HG03175 (cell line): Measurements from ENCODE around the gene SLC22A23.
A peak's percentile ranks its signal among the peaks of the same experiment; 100 is the strongest.

Experiments used
- ATAC-seq: cut with Tn5 transposase; IDR thresholded peaks from one replicate; pipeline ENCODE4 v1.9.1; 2021; ENCODE audit warnings: mild to moderate bottlenecking, moderate library complexity; ENCODE audit not compliant: unreplicated experiment

SLC22A23 gene

GRCh38 chr6:3473773-3474172 is 16.9 kb upstream of the SLC22A23 start:
- ATAC-seq = no peak

DNA sequence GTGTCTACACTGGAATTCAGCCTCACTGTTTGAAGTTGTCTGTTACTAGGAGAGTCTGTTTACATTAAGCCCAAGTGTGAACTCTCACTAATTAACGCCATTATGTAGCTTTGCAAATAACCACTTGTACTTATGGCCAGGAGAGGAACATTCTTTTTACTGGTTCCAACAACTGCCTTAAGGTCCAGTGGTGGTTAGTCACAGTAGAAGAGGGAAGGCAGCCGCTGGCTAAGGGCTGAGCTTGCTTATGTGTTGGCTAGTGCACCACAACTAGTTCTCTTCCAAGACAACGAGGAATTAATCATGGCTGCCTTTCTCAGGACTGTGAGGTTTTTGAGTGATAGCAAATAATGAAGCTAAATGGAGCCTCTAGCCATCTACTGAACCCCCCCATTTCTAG is 14.9 kb upstream of the SLC22A23 start:
- ATAC-seq = no peak

DNA sequence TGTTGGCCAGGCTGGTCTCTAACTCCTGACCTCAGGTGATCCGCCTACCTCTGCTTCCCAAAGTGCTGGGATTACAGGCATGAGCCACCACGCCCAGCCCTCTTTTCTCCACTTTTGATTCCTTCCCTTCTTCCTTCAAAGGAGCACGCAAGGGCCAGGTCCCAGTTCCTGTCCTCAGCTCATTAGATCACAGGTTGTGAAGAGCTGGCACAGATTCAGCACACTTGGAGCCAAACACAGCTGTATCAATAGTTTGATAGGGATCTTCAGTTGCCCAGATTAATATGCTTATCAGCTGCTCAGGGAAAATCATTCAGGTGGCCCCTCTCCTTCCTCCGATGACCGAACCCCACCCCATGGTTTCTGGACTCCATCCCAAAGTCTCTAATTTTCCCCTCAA is 14.4 kb upstream of the SLC22A23 start:
- no peak for ATAC-seq

DNA sequence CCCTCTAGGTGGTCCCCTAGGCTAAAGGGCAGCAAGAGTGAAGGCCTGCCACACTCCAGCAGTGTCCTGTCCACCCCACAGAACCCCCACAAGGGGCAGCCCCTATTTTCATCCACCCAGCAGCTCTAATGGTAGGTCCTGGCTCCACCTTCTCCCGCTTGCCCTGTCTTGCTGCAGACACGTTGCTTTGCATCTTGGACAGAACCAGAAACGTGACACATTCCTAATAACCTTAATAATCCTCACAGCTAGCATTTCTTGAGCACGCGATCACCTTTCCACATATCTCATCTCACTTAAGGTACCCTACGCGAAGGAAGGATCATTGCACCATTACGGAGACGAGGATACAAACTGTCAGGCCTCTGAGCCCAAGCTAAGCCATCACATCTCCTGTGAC is 11.7 kb upstream of the SLC22A23 start:
- no peak for ATAC-seq

GRCh38 chr6:3467996-3468395 is 11.1 kb upstream of the SLC22A23 start:
- no peak for ATAC-seq

DNA sequence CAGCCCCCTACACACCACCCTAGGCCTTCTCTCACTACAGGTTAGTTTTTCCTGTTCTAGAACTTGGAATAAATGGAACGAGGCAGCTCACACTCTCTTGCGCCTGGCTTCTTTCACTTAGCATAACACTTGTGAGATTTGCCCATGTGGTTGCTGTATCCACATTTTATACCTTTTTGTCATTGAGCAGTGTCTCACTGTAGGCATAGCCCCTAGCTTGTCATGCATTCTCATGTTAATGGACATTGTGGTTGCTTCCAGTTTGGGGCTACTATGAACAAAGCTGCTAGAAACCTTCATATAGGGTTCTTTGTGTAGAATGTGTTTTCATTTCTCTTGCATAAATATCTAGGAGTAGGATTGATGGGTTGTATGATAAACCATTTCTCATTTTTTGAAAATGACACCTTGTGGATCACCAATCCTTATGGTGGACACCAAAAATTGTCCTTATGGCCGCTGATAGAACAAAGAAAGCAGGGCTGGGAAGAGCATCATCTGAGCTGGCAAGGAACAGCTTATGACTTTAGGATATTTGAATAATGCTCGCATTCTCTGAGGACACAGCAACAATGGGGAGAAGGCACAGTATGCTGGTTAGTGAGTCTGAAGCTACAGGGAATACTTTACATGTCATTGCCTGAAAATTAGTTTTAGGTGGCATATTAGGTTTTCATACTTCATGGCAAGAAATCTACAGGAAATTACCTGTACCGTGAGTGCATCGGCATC is 9.8 kb upstream of the SLC22A23 start:
- no peak for ATAC-seq

DNA sequence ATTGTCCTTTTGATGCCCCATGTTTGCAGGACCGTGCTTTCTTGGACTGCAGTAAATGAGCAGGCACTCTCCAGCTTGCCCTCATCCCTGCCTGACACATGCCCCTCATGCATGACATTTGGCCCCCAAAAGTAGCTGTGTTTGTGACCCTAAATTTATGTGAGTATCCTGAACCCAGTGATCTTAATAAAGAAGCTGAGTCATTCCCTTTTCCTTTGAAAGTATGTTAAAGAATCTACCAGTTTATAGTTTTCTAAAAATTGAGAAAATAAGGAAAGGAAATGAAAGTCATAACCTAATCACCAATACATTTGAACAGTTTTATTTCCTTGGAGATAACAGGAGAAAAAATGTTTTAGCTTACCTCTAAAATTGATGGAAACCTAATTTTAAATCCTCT is 3.4 kb upstream of the SLC22A23 start:
- no peak for ATAC-seq

DNA sequence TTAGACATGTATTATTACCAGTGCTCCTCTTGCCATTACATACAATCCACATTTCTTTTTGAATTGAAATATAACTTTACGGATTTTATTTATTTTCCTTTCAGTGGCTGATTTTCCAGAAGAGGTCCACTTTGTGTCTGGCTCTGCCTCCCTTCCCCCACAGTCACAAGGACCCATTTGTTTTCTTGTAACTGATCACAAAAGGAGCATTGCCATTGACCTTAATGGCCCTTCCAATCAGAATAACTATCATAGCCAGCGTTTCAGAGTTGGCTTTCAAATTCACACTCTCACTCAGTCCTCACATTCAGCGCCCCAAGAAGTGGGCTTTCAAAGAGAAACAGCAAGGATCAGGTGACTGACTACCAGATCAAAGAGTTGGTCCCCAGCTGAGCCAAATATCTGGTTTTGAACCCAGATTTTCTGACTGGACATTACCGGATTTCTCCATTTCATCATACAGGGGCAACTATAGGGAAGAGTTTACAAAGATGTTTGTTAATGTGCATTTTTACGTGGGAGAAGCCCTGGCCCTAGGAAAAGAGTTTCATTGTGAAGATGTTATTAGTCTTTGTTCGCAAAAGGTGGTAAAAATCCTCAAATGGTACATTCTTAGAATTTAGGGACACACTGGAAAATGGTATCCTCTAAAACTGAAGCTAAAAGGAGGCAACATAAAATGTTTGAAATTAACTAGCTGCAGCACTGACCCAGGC is 2.0 kb upstream of the SLC22A23 start:
- ATAC-seq = no peak

- no peak for ATAC-seq
Observed at GRCh38 chr6:3457710-3458602, 1.1 kb upstream of the SLC22A23 start.

DNA sequence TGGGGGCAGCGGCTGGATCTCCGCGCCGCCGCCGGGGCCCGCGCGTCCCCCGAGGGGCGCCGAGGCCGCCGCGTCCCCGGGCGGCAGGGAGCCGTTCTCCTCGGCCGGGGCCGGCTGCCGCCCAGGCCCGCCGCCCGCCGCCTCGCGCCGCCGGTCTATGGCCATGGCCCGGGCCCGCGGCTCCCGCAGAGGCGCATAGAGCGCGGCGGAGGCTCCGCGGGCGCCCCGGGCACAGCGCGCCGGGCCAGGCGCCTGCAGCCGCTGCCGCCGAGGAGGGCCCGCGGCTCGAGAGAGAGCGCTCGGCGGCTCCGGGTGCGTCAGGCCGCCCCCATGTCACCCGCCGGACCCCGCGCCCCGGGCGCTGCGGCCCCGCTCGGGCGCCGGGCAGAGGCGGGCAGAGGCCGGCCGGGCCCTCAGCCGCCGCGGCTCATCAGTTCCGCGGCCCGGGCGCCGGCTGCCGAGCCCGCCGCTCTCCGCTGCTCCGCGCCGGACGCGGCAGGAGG is 404 bp downstream of the SLC22A23 start:
- peak; percentile 38 for ATAC-seq

DNA sequence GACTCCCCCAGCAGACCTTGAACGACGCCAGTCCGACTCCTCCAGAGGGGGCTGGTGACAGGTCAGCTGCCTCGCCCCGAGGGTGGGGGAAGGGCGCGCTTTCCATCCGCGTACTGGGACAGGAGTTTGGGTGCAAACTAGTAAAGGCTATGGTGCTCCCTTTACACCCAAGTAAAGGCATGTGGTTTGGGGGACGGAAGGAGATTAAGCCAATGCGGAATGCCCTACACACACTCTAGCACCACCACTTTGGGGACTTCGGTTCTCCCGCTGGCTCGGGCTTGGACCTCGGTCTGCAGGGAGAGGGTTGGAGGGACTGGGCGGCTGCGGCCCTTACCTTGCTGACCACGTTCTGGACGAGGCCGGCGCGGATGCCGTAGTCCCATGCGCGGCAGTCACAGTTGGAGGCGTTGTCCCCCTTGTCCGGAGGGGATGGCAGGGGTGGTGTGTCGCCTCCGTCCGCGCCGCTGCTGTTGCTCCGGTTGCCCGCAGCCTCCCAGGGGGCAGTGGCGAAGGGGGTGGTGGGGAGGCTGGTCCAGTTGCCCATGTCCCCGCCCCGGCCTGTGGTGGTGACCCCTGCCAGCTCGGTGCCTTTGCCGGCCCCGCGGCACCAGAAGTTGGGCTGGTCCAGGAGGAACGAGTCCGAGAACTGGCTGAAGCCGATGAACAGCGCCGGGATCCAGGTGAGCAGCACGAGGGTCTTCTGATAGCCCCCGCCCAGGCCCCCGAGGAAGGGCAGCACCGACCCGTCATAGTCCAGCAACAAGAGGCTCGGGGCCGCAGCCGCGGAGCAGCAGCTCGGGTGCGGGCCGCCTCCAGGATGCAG is 1.1 kb downstream of the SLC22A23 start:
- ATAC-seq = no peak

GRCh38 chr6:3455147-3455568 is 1.7 kb downstream of the SLC22A23 start:
- ATAC-seq = no peak

- ATAC-seq = no peak
Observed at GRCh38 chr6:3454273-3455010, 2.4 kb downstream of the SLC22A23 start.

DNA sequence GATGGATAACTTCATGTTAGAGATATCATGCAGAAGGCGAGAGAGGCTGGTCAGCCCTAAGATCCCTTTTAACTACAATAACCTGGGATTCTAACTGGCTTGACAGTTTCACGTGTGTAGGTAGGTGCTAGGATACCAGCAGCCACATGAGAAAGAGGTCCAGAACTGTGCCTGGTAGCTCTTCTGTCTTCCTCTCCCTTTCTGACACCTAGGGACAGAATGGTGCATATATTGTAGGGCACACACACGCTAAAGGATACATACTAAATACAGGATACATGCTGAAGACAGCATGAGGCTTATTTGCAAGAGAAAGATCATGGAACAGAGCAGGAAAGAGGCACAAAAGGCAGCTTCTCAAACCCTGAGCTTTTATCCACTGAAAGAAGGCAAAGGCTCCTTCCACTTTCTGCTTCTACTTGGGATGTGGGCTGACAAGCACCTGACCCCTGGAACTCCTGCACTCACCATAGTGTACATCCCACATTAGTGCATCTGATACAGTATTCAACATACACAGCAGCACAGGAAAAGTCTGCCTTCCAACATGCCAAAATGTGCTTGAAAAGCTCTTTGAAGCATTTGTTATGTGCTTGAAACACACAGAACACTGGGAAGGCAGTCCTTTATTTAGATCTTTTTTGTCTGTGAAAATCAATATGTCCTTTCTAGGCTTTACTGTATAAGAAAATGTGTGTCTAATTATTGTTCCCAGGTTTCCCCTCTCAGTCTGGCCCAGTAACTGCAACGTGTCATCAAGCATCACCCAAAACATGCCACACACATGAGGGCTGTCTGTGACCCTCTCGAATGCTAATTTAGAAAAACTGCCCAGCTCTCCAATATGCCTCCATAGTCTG is 3.2 kb downstream of the SLC22A23 start:
- no peak for ATAC-seq

- no peak for ATAC-seq
Observed at GRCh38 chr6:3451498-3451897, 5.4 kb downstream of the SLC22A23 start.

DNA sequence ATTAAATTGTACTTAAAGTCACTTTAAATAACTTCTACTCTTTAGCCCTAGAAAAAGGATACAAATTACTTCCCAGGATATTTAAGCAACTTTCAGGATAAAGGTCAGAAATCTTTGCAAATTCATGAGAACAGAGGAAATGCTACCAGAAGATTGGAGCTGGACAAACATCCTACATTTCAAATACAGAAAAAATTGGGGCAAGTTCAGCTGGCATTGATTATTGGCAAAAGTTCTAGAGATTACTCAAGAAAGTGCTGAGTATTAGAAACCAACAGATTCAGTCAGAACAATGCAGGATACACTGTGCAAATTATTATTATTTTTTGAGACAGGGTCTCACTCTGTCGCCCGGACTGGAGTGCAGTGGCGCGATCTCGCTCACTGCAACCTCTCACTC is 6.0 kb downstream of the SLC22A23 start:
- no peak for ATAC-seq

DNA sequence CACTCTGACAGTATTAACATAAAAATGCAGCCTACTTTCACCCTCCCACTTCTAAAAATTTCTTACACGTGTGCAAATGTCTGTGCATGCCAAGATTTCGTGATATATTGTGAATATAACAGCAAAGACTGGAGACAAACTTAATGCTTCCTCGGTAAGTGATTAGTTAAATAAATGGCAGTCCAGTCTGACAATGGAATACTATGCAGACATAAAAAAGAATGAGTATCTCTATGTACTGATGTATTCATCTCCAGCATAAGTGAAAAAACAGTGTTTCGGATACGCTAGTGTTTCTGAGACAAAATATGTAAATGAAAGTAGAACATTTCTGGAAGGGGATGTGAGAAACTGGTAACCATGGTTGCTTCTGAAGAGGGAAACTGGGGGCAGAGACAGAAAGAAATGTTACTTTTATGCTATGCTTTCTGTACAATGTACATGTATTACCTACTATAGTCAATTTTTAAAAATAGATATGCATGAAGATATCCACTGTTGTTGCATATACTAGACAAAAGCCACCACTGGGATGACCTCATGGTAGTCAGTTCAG is 7.0 kb downstream of the SLC22A23 start:
- ATAC-seq = no peak

- ATAC-seq = no peak
Observed at GRCh38 chr6:3449321-3449720, 7.5 kb downstream of the SLC22A23 start.

DNA sequence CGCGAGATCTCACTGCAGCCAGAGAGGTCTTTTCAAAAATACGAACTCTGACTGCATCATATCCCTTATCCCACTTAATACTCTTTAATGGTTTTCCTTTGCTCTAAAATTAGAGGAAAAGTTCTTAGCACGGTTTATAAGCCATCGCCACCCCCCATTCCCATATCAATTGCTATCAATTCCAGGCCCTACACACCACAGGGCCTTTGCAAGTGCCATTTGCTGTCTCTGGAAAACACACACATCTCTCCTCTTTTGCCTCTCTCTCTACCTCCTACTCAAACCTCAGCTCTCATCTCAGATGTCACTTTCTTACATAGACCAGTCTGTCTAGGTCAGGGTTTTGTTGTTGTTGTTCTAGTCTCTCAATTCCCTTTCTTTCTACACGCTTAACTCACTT is 9.8 kb downstream of the SLC22A23 start:
- ATAC-seq = no peak
